T47D (cell line): ENCODE results near the gene TUBGCP5.

ENCODE experiments used
- DNase-seq, 2 experiments: peaks; one replicate each; pipeline versions ENCODE4 v3.0.0 to v3.0.0-alpha.2; 2011 to 2012; ENCODE audit warnings: low read depth in 1 of 2, low spot score in 1 of 2
- JUND ChIP-seq: IDR thresholded peaks from 2 replicates; pipeline ENCODE4 v1.6.1; 2012; ENCODE audit warnings: low read depth
- in situ Hi-C: cut with HindIII; loops from 2 replicates; pipeline ENCODE4 v1.10.0; 2016; ENCODE audit warnings: low sequenced_read_pairs, low pct_unique_long_range_greater_than_20kb

Gene TUBGCP5

GRCh38 chr15:22952796-22953579 is 86.4 kb downstream of the TUBGCP5 start:
- no peak for TF ChIP-seq JUND
- no peak for DNase-seq
- in situ Hi-C loops: no loop called here

GRCh38 chr15:22951381-22952280 is 87.7 kb downstream of the TUBGCP5 start:
- in situ Hi-C loops: no loop called here
- DNase-seq: no peak
- no peak for TF ChIP-seq JUND

- in situ Hi-C loops: no loop called here
- no peak for DNase-seq
- TF ChIP-seq JUND: no peak
These were observed 88.4 kb downstream of the TUBGCP5 start for GRCh38 chr15:22951031-22951380.

GRCh38 chr15:22950256-22950990 is 88.9 kb downstream of the TUBGCP5 start:
- in situ Hi-C loops: no loop called here
- DNase-seq: no peak
- no peak for TF ChIP-seq JUND
